MM.1S (cell line): ENCODE measurements around the gene CNKSR3.

ENCODE experiments used
- CTCF ChIP-seq: fragments of 300-600 bp; sonication (generic); IDR thresholded peaks from 2 replicates; pipeline ENCODE4 v1.5.1; 2016; ENCODE audit warnings: antibody characterized with exemption, low read length, mixed read lengths
- EZH2 ChIP-seq: fragments of 300-600 bp; sonication (generic); optimal IDR thresholded peaks from 2 replicates; pipeline ENCODE3; 2017; ENCODE audit warnings: low read depth, mild to moderate bottlenecking, antibody characterized with exemption, low read length, mixed read lengths

- TF ChIP-seq EZH2 (no peak), CTCF (no peak)
These were observed 12.0 kb downstream of the CNKSR3 start for GRCh38 chr6:154498340-154498934.
